Measurements from ENCODE around the gene RELCH. TPM values are rescaled to one million over a fixed set of nuclear protein-coding genes. Genes with fewer than 3 reads are reported as not detected.

Gene RELCH
- total and polyA plus RNA-seq, 8 donors: 4.9 to 85.9 (median 35.8) TPM

- TF ChIP-seq CTCF (IDR thresholded peaks at IDR 0.05) (no peak), EP300 (IDR thresholded peaks at IDR 0.05) (no peak), POLR2A (IDR thresholded peaks at IDR 0.05) (no peak), POLR2AphosphoS5 (IDR thresholded peaks at IDR 0.05) (no peak)
- no peak for DNase-seq
- no peaks in the 10 kb centered on the region for H3K4me1 ChIP-seq
Measured at GRCh38 chr18:62346333-62347088, 159.5 kb downstream of the RELCH start.

GRCh38 chr18:62347089-62347506, 160.0 kb downstream of the RELCH start:
- H3K4me3 ChIP-seq: no peak overlapping the region
- intact Hi-C loops (cut with DNase I; ENCODE audit: low total_unique reads): no loop called here
- H3K36me3 ChIP-seq: no peaks in the 10 kb centered on the region
- TF ChIP-seq CTCF (IDR thresholded peaks at IDR 0.05) (no peak), POLR2A (IDR thresholded peaks at IDR 0.05) (no peak), POLR2AphosphoS5 (IDR thresholded peaks at IDR 0.05) (no peak), EP300 (IDR thresholded peaks at IDR 0.05) (no peak)
- no peaks in the 10 kb centered on the region for H3K9me3 ChIP-seq
- no peaks in the 10 kb centered on the region for H3K27me3 ChIP-seq
- no peak overlapping the region for H3K27ac ChIP-seq
- no peaks in the 10 kb centered on the region for H3K4me1 ChIP-seq
- WGBS, 5 donors: 61 to 79% (median 73%) methylated on average over 6 of the region's 6 CpGs
- DNase-seq: no peak

More at GRCh38 chr18:62346333-62347088, 159.5 kb downstream of the RELCH start:
- no peaks in the 10 kb centered on the region for H3K27me3 ChIP-seq
- whole genome bisulfite sequencing, 5 donors: 77 to 90% (median 85%) methylated on average over 7 of the region's 7 CpGs
- no peaks in the 10 kb centered on the region for H3K36me3 ChIP-seq
- intact Hi-C loops (cut with DNase I; ENCODE audit: low total_unique reads): no loop called here
- H3K27ac ChIP-seq: no peak overlapping the region
- H3K9me3 ChIP-seq: no peaks in the 10 kb centered on the region
- no peak overlapping the region for H3K4me3 ChIP-seq

- intact Hi-C loops (cut with DNase I; ENCODE audit: low total_unique reads): no loop called here
- no peak for DNase-seq
- Histone ChIP-seq H3K27ac (no peak overlapping the region), H3K36me3 (no peaks in the 10 kb centered on the region), H3K4me1 (no peaks in the 10 kb centered on the region), H3K27me3 (no peaks in the 10 kb centered on the region), H3K9me3 (no peaks in the 10 kb centered on the region), H3K4me3 (no peak overlapping the region)
- WGBS, 5 donors: 81 to 98% (median 93%) methylated on average over 4 of the region's 4 CpGs
- TF ChIP-seq POLR2AphosphoS5 (IDR thresholded peaks at IDR 0.05): no peak
- TF ChIP-seq POLR2A (IDR thresholded peaks at IDR 0.05): no peak
- no peak for TF ChIP-seq CTCF (IDR thresholded peaks at IDR 0.05)
- no peak for TF ChIP-seq EP300 (IDR thresholded peaks at IDR 0.05)
Measured at GRCh38 chr18:62348474-62348873, 161.4 kb downstream of the RELCH start.

GRCh38 chr18:62353170-62353569, 166.1 kb downstream of the RELCH start:
- no peaks in the 10 kb centered on the region for H3K4me1 ChIP-seq
- no peaks in the 10 kb centered on the region for H3K27me3 ChIP-seq
- no peak for DNase-seq
- no peak overlapping the region for H3K4me3 ChIP-seq
- peaks cover 0 to 5% (median 0%) of the 10 kb centered on the region in 4 donors for H3K36me3 ChIP-seq
- WGBS, 5 donors: 73 to 89% (median 84%) methylated on average over 7 of the region's 7 CpGs
- no peak overlapping the region for H3K27ac ChIP-seq
- no peaks in the 10 kb centered on the region for H3K9me3 ChIP-seq
- no peak for TF ChIP-seq POLR2A (IDR thresholded peaks at IDR 0.05)
- no peak for TF ChIP-seq POLR2AphosphoS5 (IDR thresholded peaks at IDR 0.05)
- TF ChIP-seq EP300 (IDR thresholded peaks at IDR 0.05): no peak
- no peak for TF ChIP-seq CTCF (IDR thresholded peaks at IDR 0.05)
- intact Hi-C loops (cut with DNase I; ENCODE audit: low total_unique reads): no loop called here

All from stomach (tissue), 9 donors.